HG03196 (cell line): ENCODE measurements around the gene NUDT8.
"Not testable (repeated sequence)": the region's sequence is repeated elsewhere in the genome, so short reads cannot be mapped to it uniquely, and the experiment has no call there.

ENCODE experiments used
- ATAC-seq: cut with Tn5 transposase; IDR thresholded peaks from one replicate; pipeline ENCODE4 v1.9.1; 2021; ENCODE audit not compliant: unreplicated experiment

NUDT8 gene

DNA sequence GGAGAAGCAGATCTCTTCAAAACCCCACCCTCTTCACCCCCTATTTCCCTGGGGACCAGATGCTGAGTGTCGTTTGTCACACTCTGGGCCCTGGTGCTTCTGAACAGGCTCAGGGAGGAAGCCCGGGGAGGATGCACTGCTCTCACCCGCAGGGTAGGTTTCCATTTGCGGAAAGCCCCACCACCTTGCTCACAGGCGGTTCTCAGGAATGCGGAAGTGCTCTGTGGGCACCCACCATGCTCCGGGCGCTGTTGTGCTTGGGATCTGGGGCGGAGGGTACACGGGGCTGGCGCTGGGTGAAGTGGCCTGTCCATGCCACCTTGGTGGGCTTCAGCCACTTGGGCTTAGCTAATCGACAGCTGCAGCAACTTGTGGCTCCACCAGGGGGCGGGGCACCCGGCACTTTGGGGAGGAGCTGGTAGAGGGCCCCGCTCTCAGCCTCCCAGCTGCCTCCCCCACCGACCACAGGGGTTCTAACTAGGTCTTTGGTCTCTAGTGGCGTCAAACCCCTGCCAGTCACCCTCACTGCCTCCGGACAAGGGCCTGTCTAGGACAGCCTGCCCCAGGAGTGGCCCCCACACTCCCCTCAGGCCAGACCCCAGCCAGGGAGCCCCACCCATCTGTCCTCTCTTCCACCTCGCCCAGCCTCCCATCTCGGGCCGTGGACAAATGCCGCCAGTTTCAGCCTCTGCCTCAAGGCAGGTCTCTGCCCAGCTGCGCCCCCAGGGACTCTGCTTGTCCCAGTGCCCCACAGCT lies 15.6 kb downstream of the NUDT8 start:
- ATAC-seq: peak; percentile 64

GRCh38 chr11:67613313-67613959 lies 16.3 kb downstream of the NUDT8 start:
- ATAC-seq: no peak

DNA sequence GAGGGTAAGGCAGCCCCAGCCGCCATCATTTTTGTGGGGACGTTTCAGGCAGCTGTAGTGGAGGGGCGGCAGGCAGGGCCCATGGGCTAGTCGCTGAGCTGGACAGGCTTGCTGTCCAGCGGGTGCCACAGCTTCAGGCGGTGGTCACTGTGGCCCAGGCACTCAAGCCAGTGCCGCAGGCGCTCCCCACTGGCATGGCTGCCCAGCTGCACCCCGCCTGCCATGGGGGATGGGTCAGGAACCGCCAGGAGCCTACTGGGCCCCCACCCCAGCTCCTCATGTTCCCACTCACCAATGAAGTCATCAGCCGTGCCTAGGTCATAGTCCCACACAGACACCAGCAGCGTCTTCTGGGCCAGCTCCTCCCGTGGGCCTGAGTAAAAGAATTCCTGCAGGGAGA lies 17.0 kb downstream of the NUDT8 start:
- ATAC-seq: no peak

GRCh38 chr11:67611704-67612587 lies 17.8 kb downstream of the NUDT8 start:
- ATAC-seq: no peak

- ATAC-seq: no peak
Observed at GRCh38 chr11:67611165-67611564, 18.6 kb downstream of the NUDT8 start.

- ATAC-seq: no peak
Observed at GRCh38 chr11:67610302-67610868, 19.4 kb downstream of the NUDT8 start.

DNA sequence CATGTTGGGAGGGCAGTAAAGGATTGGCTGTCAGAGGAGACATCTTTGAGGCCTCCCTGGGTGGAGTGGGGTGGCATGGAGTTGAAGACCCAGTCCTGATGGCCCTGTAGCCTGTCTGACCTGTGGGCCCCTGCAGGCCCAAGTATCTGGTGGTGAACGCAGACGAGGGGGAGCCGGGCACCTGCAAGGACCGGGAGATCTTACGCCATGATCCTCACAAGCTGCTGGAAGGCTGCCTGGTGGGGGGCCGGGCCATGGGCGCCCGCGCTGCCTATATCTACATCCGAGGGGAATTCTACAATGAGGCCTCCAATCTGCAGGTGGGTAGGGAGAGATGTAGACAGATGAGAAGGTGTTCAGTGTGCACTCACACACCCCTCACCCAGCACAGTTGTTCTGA lies 20.4 kb downstream of the NUDT8 start:
- ATAC-seq: no peak

- ATAC-seq: no peak
Observed at GRCh38 chr11:67608486-67608885, 21.3 kb downstream of the NUDT8 start.

GRCh38 chr11:67607507-67607906 lies 22.2 kb downstream of the NUDT8 start:
- ATAC-seq: no peak

GRCh38 chr11:67606492-67607295 lies 23.0 kb downstream of the NUDT8 start, which contains the start of gene NDUFV1:
TSS of gene NDUFV1 (plus strand) at chr11:67606936. CDS start at chr11:67607005, 69 bp downstream.
- peak; percentile 87 for ATAC-seq

- ATAC-seq: no peak
Observed at GRCh38 chr11:67606093-67606491, 23.6 kb downstream of the NUDT8 start.

DNA sequence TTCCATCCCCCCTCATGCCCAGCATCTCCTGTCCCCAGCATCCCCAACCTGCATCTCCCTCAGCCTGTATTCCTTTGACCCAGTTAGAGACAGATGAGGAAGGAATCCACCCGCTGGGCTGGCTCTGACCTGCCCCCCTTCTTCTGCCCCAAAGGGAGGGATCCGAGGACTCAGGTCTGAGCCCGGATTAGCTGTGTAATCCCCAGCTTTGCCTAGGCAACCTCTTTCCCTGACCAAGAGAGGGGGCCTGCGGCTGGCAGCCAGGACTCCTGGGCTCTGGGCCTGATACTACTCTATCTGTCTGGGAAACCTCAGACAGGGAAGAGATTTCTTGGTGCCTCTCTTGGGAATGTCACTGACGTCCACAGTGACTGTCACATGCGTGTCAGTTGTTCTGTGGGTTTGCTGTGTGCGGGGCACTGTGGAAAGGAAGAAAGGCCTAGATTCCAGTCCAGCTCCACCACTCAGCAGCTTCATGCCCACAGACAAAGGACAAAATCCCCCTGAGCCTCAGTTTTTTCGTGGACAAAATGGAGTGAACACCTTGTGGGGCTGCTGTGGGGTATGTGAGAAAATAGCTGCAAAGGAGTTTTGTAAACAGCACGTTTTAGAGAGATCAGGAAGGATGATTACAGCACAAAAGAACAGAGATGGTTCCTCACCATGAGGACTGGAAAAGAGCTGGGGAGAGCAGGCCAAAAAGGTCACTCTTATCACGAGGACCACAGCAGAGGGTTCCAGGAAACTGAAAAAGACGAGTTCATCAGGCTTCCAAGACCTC lies 24.3 kb downstream of the NUDT8 start:
- no peak for ATAC-seq

DNA sequence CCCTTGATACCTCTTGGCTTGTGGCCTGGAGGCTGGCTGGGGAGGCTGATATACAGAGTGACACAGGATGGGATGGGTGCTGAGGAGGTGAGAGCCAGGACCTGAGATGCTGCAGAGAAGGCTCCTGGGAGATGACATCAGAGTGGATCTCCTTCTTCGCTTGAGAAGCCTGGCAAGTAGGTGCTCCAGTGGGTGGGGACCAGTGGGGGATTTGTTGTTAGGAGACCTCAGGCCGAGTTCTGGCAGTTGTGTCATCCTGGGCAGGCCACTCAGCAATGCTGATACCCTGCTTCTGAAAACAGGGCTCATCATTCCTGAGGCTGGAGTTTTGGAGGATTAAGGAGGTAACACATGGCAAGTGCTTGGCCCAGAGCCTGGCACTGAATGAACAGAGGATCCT lies 24.9 kb downstream of the NUDT8 start:
- ATAC-seq: no peak

DNA sequence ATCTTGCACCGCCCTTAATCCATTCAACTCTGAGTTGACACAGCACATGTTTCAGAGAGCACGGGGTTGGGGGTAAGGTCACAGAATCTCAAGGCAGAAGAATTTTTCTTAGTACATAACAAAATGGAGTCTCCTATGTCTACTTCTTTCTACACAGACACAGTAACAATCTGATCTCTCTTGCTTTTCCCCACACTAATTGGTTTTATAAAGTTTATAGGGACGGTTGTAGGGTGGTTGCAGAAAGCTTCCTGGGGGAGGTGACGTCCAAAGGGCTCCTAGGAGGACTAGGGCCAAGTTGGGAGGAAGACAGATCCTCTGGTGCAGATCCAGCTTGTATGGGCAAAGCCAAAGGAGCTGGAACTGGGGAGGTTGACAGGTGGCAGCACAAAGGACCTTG lies 25.6 kb downstream of the NUDT8 start:
- not testable (repeated sequence) for ATAC-seq

DNA sequence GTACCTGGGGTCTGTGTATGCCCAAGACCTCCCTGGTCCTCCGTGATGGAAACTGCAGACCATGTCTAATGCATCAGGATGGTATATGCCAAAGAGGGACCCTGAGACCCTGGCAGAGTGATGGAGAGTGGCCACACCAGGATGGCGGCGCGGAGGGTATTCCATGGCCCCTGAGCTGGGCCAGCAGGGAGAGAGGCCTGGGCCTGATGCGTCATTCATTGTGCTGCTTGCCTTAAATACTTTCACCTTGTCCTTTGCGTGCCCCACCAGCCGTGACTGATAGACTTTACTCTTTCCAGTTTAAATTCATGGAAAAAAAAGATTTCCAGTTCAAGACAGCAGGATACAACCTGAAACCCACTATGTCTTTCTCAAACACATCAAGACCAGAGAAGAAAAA lies 28.6 kb downstream of the NUDT8 start:
- no peak for ATAC-seq

DNA sequence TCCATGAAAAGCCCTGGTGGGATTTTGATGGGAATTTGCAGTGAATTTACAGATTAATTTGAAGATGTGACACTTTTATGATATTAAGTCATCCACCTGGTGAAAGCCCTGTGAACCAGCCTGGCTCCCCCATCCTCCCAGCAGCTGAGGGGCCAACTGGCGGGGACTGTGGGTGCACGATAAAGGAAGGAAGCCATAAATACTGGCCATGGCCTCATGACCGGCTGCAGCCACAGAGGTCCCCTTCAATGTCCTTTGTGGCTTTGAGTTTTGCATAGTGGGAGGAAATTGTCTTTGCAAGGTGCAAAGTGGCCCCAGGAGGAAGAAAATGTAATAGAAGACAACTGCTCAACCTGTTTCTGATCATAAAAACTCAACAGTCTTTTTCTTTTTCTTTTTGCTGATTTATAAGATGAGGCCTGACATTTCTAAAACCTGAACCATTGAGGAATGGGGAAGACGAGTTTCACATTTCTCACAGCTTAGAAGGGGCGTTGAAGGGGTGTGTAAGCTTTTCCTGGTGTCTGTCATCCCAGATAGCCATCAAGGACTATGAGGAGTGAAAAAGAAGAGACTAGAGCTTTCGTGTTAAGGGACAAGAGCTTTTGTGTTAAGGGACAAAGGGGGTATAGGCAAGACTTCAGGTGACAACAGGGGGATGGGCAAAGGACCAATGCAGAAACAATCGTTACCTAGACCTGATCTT lies 29.3 kb downstream of the NUDT8 start:
- peak; percentile 77 for ATAC-seq

GRCh38 chr11:67599149-67599548 lies 30.6 kb downstream of the NUDT8 start:
- no peak for ATAC-seq

DNA sequence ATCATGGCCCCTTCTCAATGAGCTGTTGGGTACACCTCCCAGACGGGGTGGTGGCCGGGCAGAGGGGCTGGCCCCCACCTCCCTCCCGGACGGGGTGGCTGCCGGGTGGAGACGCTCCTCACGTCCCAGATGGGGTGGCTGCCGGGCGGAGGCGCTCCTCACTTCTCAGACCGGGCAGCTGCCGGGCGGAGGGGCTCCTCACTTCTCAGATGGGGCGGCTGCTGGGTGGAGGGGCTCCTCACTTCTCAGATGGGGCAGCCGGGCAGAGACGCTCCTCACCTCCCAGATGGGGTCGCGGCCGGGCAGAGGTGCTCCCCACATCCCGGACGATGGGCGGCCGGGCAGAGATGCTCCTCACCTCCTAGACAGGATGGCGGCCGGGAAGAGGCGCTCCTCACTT lies 31.8 kb downstream of the NUDT8 start:
- ATAC-seq: not testable (repeated sequence)

DNA sequence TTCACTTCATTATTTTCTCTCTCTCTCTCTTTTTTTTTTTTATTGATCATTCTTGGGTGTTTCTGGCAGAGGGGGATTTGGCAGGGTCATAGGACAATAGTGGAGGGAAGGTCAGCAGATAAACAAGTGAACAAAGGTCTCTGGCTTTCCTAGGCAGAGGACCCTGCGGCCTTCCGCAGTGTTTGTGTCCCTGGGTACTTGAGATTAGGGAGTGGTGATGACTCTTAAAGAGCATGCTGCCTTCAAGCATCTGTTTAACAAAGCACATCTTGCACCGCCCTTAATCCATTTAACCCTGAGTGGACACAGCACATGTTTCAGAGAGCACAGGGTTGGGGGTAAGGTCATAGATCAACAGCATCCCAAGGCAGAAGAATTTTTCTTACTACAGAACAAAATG lies 32.3 kb downstream of the NUDT8 start:
- not testable (repeated sequence) for ATAC-seq
